Measurements from ENCODE around the gene ECI1. TPM values are rescaled to one million over a fixed set of nuclear protein-coding genes. Genes with fewer than 3 reads are reported as not detected.

The ECI1 gene
- total RNA-seq, 1 donor: 42.3 TPM

GRCh38 chr16:2298621-2299020 is 47.2 kb upstream of the ECI1 start:
- TF ChIP-seq CTCF (IDR thresholded peaks at IDR 0.05; ENCODE audit: extremely low read depth, low read depth, low read length): no peak

GRCh38 chr16:2297506-2297860 is 46.1 kb upstream of the ECI1 start:
- H3K27me3 ChIP-seq (ENCODE audit: insufficient read depth, low read length): no peaks in the 10 kb centered on the region
- no peak for TF ChIP-seq CTCF (IDR thresholded peaks at IDR 0.05; ENCODE audit: extremely low read depth, low read depth, low read length)
- no peak overlapping the region for H3K27ac ChIP-seq (ENCODE audit: low read depth, low read length)
- H4K20me1 ChIP-seq (ENCODE audit: insufficient read depth, low read length): no peaks in the 10 kb centered on the region
- DNase-seq (ENCODE audit: insufficient read length, low spot score, missing footprints): peak; percentile 3
- no peak overlapping the region for H3K4me2 ChIP-seq (ENCODE audit: insufficient read depth, low read length)
- H3K9me3 ChIP-seq (ENCODE audit: low read depth, low read length): no peaks in the 10 kb centered on the region
- no peaks in the 10 kb centered on the region for H3K79me2 ChIP-seq (ENCODE audit: insufficient read depth, low read length)
- no peak overlapping the region for H3K4me3 ChIP-seq (ENCODE audit: insufficient read depth, low read length)
- no peaks in the 10 kb centered on the region for H3K36me3 ChIP-seq (ENCODE audit: insufficient read depth, low read length)
- no peak overlapping the region for H2AFZ ChIP-seq (ENCODE audit: low read length)
- H3K4me1 ChIP-seq (ENCODE audit: insufficient read depth, low read length): no peaks in the 10 kb centered on the region

More at GRCh38 chr16:2298621-2299020, 47.2 kb upstream of the ECI1 start:
- Histone ChIP-seq H3K9me3 (ENCODE audit: low read depth, low read length) (no peaks in the 10 kb centered on the region), H2AFZ (ENCODE audit: low read length) (no peak overlapping the region), H3K4me3 (ENCODE audit: insufficient read depth, low read length) (no peak overlapping the region), H3K27ac (ENCODE audit: low read depth, low read length) (no peak overlapping the region), H3K36me3 (ENCODE audit: insufficient read depth, low read length) (no peaks in the 10 kb centered on the region), H3K79me2 (ENCODE audit: insufficient read depth, low read length) (no peaks in the 10 kb centered on the region), H3K27me3 (ENCODE audit: insufficient read depth, low read length) (no peaks in the 10 kb centered on the region), H4K20me1 (ENCODE audit: insufficient read depth, low read length) (no peaks in the 10 kb centered on the region), H3K4me1 (ENCODE audit: insufficient read depth, low read length) (no peaks in the 10 kb centered on the region), H3K4me2 (ENCODE audit: insufficient read depth, low read length) (no peak overlapping the region)
- DNase-seq (ENCODE audit: insufficient read length, low spot score, missing footprints): peak; percentile 46

DNA sequence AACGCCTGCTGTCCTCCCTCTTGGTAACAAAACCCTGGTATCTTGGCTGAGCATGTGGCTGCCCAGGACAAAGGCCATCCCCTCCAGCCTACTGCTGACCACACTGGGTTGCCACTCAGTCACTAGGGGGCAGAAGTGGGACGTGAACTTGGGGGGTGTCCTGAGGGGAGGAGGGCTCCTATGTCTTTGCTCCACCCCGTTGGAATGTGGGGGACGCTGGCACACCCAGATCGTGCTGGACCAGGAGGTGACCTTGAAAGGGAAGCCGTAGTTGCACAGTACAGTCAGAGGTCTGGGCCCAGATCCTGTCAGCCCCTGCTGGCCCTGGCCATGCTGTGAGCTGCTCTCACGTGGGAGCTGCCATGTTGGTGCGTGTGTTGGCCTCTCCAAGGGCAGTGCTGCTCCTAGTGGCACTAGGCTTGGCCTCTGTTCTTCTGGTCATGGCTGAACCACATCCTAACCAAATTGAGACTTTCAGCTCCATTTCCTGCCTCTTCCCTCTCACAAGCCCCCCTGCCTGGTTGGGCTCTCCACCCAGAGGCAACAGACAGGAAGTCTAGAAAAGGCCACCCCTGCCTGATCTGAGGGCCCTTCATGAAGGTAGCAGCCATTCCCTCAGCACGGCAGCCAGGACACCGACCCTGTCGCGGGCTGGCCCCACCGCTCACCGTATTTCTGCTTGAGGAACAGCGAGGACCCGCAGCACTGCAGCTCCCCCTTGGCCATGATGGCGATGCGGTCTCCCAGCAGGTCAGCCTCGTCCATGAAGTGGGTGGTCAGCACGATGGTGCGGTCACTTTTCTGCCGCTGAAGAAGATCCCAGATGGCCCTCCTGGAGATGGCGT is 45.5 kb upstream of the ECI1 start:
- H3K9me3 ChIP-seq (ENCODE audit: low read depth, low read length): no peaks in the 10 kb centered on the region
- no peaks in the 10 kb centered on the region for H4K20me1 ChIP-seq (ENCODE audit: insufficient read depth, low read length)
- no peak overlapping the region for H3K4me3 ChIP-seq (ENCODE audit: insufficient read depth, low read length)
- no peak overlapping the region for H3K27ac ChIP-seq (ENCODE audit: low read depth, low read length)
- H3K27me3 ChIP-seq (ENCODE audit: insufficient read depth, low read length): no peaks in the 10 kb centered on the region
- H3K36me3 ChIP-seq (ENCODE audit: insufficient read depth, low read length): no peaks in the 10 kb centered on the region
- no peaks in the 10 kb centered on the region for H3K79me2 ChIP-seq (ENCODE audit: insufficient read depth, low read length)
- peak; percentile 91 for DNase-seq (ENCODE audit: insufficient read length, low spot score, missing footprints)
- no peaks in the 10 kb centered on the region for H3K4me1 ChIP-seq (ENCODE audit: insufficient read depth, low read length)
- peak overlapping the region; percentile 56 for H2AFZ ChIP-seq (ENCODE audit: low read length)
- peak; percentile 53 for TF ChIP-seq CTCF (IDR thresholded peaks at IDR 0.05; ENCODE audit: extremely low read depth, low read depth, low read length)
- no peak overlapping the region for H3K4me2 ChIP-seq (ENCODE audit: insufficient read depth, low read length)

DNA sequence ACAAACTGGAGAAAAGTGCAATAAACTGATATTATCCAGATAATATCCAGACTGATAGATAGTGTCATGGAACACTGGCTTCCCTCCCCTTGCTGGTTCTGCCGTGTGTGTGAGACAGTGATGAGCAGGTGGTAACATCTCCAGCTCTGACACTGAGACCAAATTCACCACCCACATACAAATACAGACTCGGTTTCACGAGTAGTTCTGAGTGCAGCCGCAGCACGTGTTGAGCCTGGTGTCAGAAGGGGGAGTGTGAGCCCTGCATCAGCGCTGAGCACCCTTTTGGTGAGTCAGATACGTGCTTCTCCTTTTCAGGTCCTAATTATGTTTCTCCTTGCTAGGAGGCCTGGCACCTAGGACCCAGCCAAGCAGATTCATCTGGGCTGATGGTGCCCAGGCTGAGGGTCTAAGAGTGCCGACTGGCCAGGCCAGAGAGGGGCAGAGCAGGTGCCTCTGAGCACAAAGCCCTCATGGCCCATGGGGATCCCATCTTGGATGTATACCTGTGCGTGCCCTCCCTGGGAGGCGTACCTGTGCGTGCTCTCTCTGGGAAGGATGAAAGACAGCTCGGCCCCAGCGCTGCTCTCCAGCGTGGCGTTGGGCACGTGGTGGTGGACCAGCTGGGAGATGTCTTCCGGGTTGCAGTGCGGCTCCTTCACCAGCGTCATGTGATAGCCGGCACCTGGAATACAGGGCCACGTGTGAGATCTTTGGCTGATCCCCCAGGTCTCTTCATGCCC is 43.8 kb upstream of the ECI1 start:
- H3K36me3 ChIP-seq (ENCODE audit: insufficient read depth, low read length): no peaks in the 10 kb centered on the region
- no peaks in the 10 kb centered on the region for H3K9me3 ChIP-seq (ENCODE audit: low read depth, low read length)
- no peak overlapping the region for H3K27ac ChIP-seq (ENCODE audit: low read depth, low read length)
- no peak overlapping the region for H3K4me2 ChIP-seq (ENCODE audit: insufficient read depth, low read length)
- no peaks in the 10 kb centered on the region for H3K79me2 ChIP-seq (ENCODE audit: insufficient read depth, low read length)
- H4K20me1 ChIP-seq (ENCODE audit: insufficient read depth, low read length): no peaks in the 10 kb centered on the region
- H3K4me1 ChIP-seq (ENCODE audit: insufficient read depth, low read length): no peaks in the 10 kb centered on the region
- peak; percentile 19 for DNase-seq (ENCODE audit: insufficient read length, low spot score, missing footprints)
- H3K27me3 ChIP-seq (ENCODE audit: insufficient read depth, low read length): no peaks in the 10 kb centered on the region
- no peak overlapping the region for H3K4me3 ChIP-seq (ENCODE audit: insufficient read depth, low read length)
- no peak for TF ChIP-seq CTCF (IDR thresholded peaks at IDR 0.05; ENCODE audit: extremely low read depth, low read depth, low read length)
- H2AFZ ChIP-seq (ENCODE audit: low read length): no peak overlapping the region
